ENCODE results near the gene ADTRP. TPM values are rescaled to one million over a fixed set of nuclear protein-coding genes. Genes with fewer than 3 reads are reported as not detected.
A peak's percentile ranks its signal among the peaks of the same experiment; 100 is the strongest.

The ADTRP gene
- total and polyA plus RNA-seq, 10 donors: 1.00 to 7.4 (median 2.0) TPM

DNA sequence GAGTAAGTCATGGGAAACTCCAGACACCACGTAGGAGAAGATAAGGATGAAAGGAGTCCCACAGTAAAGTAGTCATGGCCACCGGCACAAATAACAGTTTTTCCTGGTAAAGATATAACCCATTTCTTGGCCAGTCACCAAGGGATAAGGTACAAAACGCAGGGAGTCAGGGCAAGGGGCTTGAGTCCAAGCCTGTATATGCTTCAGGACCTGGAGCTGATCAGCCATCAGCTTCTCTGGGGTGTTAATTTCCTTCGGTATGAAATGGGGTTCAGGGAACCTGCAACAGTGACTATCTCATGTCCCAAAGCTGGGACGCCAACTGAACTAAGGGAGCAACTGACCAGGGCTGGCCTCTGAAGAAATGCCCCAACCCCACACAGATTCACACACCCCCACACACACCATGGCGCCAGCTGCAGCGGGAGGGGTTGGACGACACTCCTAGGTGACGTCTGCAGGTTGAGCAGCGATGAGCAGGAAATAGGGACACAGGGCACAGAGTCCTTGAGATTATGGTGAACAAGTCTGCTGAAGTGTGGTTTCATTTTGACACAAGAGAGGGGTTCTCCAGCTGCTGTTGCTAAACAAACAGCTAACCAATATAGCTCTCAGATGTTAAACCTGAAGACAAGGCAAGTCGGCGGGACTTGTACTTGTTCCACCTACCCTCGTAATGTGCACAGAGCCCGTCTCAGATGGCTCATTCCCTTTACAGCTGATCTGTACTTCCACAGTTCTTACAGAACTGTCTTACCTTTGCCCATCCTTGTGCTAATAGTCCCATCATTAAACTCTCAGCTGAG is 7.4 kb upstream of the ADTRP start:
- Histone ChIP-seq H3K4me3 (peak overlapping the region in 1 of 8 donors; percentile 33), H3K27me3 (replicated peaks in 1 of 7) (no peaks in the 10 kb centered on the region), H3K4me1 (no peaks in the 10 kb centered on the region), H3K9me3 (no peaks in the 10 kb centered on the region), H3K36me3 (no peaks in the 10 kb centered on the region), H3K27ac (no peak overlapping the region)
- intact Hi-C loops (cut with DNase I; ENCODE audit: low total_unique reads): no loop called here
- 56 to 73% (median 65%) methylated on average over 7 to 14 of the region's 14 CpGs for WGBS, 5 donors
- TF ChIP-seq POLR2A (IDR thresholded peaks at IDR 0.05) (no peak), POLR2AphosphoS5 (IDR thresholded peaks at IDR 0.05) (peak in 1 of 3 donors; percentile 31)
- TF ChIP-seq, protein P1, sequence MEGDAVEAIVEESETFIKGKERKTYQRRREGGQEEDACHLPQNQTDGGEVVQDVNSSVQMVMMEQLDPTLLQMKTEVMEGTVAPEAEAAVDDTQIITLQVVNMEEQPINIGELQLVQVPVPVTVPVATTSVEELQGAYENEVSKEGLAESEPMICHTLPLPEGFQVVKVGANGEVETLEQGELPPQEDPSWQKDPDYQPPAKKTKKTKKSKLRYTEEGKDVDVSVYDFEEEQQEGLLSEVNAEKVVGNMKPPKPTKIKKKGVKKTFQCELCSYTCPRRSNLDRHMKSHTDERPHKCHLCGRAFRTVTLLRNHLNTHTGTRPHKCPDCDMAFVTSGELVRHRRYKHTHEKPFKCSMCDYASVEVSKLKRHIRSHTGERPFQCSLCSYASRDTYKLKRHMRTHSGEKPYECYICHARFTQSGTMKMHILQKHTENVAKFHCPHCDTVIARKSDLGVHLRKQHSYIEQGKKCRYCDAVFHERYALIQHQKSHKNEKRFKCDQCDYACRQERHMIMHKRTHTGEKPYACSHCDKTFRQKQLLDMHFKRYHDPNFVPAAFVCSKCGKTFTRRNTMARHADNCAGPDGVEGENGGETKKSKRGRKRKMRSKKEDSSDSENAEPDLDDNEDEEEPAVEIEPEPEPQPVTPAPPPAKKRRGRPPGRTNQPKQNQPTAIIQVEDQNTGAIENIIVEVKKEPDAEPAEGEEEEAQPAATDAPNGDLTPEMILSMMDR (IDR thresholded peaks at IDR 0.05 in 8 of 11, conservative IDR thresholded peaks at IDR 0.05 in 3 of 11): no peak
- DNase-seq: no peak

DNA sequence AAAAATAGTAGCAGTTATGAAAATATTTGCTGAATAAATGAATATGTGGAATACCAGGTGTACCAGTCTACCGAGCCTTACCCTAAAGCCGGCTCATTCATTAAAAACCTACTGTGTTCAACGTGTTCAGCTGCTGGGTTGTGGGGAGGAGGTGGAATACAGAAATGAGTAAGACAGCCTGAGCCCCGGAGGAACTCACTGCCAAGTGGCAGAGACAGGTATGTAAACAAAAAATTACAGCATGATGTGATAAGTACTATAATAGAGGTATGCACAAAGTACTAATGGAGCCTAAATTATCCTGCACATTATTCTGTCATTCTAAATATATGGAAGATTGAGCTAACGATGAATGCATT is 6.8 kb upstream of the ADTRP start:
- Histone ChIP-seq H3K36me3 (no peaks in the 10 kb centered on the region), H3K27ac (no peak overlapping the region), H3K27me3 (replicated peaks in 1 of 7) (no peaks in the 10 kb centered on the region), H3K4me3 (no peak overlapping the region), H3K9me3 (no peaks in the 10 kb centered on the region), H3K4me1 (no peaks in the 10 kb centered on the region)
- intact Hi-C loops (cut with DNase I; ENCODE audit: low total_unique reads): no loop called here
- 62 to 80% (median 78%) methylated on average over 5 of the region's 5 CpGs for WGBS, 5 donors
- TF ChIP-seq POLR2A (IDR thresholded peaks at IDR 0.05): no peak
- no peak for TF ChIP-seq POLR2AphosphoS5 (IDR thresholded peaks at IDR 0.05)
- TF ChIP-seq, protein P1 (IDR thresholded peaks at IDR 0.05 in 8 of 11, conservative IDR thresholded peaks at IDR 0.05 in 3 of 11): no peak
- no peak for DNase-seq

DNA sequence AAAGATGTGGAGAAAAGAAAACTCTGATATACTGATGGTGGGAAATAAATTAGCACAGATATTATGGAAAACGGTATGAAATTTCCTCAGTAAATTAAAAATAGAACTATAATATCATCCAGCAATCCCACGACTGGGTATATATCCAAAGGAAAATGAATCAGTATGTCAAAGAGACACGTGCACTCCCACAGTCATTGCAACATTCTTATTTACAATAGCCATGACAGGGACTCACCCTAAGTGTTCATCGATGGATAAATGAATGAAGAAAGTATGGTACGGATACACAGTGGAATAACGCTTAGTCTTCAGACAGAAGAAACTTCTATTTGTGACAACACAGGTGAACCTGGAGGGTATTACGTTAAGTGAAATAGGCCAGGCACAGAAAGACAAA is 5.7 kb upstream of the ADTRP start:
- TF ChIP-seq, protein P1 (IDR thresholded peaks at IDR 0.05 in 8 of 11, conservative IDR thresholded peaks at IDR 0.05 in 3 of 11): no peak
- no peak for TF ChIP-seq POLR2A (IDR thresholded peaks at IDR 0.05)
- no peak for TF ChIP-seq POLR2AphosphoS5 (IDR thresholded peaks at IDR 0.05)
- 72 to 81% (median 78%) methylated on average over 7 of the region's 7 CpGs for WGBS, 5 donors
- Histone ChIP-seq H3K9me3 (no peaks in the 10 kb centered on the region), H3K27ac (no peak overlapping the region), H3K4me3 (no peak overlapping the region), H3K4me1 (no peaks in the 10 kb centered on the region), H3K36me3 (no peaks in the 10 kb centered on the region), H3K27me3 (replicated peaks in 1 of 7) (no peaks in the 10 kb centered on the region)
- intact Hi-C loops (cut with DNase I; ENCODE audit: low total_unique reads): no loop called here
- DNase-seq: no peak

DNA sequence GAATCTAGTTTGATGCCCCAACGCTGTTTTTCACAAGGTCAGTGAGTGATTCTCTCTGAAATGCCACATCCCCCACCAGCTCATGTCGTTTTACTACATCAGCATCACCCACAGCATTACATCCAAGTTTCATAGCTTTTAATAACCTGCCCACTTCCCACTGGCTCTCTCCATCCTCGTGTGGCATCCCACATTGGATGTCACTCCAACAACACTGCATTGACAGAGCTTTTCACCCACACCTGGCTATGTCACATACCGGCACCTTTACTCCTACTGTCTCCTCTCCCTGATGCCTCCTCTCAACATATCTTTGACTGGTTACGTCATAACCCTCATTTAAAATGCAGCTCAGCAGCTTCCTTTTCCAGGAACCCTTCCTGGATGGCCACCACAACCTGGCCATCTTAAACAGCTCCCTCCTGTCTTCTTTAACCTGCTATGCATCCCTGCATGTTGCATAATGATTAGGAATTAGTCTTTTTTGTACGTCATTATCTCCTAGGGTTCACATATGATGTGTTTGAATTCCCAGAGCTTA is 5.0 kb upstream of the ADTRP start:
- no peaks in the 10 kb centered on the region for H3K36me3 ChIP-seq
- peaks cover 0 to 7% (median 0%) of the 10 kb centered on the region in 6 donors for H3K4me1 ChIP-seq
- intact Hi-C loops (cut with DNase I; ENCODE audit: low total_unique reads): no loop called here
- no peak overlapping the region for H3K4me3 ChIP-seq
- DNase-seq: no peak
- TF ChIP-seq POLR2A (IDR thresholded peaks at IDR 0.05) (no peak), POLR2AphosphoS5 (IDR thresholded peaks at IDR 0.05) (no peak)
- TF ChIP-seq, protein P1 (IDR thresholded peaks at IDR 0.05 in 8 of 11, conservative IDR thresholded peaks at IDR 0.05 in 3 of 11): no peak
- no peaks in the 10 kb centered on the region for H3K9me3 ChIP-seq
- H3K27me3 ChIP-seq (replicated peaks in 1 of 7): no peaks in the 10 kb centered on the region
- WGBS, 5 donors: 81 to 86% (median 84%) methylated on average over 6 of the region's 6 CpGs
- no peak overlapping the region for H3K27ac ChIP-seq
